ENCODE data around the gene XRCC3.

DNA sequence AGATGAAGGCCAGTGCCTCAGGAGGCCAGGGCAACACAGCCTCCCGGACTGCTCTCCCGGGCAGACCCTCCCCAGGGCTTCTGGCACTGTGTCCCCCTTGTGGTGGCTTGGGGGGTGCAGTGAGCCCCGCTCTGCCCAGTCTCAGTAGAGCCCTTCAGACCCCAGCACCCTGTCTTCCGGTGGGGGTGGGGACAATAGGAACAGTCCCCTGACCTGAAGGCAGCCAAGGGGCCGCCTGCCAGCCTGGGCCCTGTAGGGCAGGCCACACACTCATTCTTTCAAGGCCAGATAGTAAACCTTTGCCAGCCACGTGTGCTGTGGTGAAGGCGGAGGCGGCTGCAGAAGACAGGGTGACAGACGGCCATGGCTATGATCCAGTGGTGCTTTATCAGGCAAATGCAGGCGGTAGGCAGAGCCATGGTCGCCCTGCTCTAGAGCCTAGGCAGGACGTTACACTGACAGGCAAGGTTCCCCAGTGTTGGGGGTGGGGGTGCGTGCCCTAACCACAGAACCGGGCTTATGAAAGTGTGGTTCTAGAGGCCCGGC lies 15.3 kb upstream of the XRCC3 start:
- TF ChIP-seq, protein P1, sequence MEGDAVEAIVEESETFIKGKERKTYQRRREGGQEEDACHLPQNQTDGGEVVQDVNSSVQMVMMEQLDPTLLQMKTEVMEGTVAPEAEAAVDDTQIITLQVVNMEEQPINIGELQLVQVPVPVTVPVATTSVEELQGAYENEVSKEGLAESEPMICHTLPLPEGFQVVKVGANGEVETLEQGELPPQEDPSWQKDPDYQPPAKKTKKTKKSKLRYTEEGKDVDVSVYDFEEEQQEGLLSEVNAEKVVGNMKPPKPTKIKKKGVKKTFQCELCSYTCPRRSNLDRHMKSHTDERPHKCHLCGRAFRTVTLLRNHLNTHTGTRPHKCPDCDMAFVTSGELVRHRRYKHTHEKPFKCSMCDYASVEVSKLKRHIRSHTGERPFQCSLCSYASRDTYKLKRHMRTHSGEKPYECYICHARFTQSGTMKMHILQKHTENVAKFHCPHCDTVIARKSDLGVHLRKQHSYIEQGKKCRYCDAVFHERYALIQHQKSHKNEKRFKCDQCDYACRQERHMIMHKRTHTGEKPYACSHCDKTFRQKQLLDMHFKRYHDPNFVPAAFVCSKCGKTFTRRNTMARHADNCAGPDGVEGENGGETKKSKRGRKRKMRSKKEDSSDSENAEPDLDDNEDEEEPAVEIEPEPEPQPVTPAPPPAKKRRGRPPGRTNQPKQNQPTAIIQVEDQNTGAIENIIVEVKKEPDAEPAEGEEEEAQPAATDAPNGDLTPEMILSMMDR (IDR thresholded peaks at IDR 0.05): no peak
- TF ChIP-seq POLR2A (IDR thresholded peaks at IDR 0.05): no peak

Measured in vagina (tissue), 2 donors.